ENCODE data around the gene HUWE1. TPM values are rescaled to one million over a fixed set of nuclear protein-coding genes. Genes with fewer than 3 reads are reported as not detected.
"Not testable (repeated sequence)": the region's sequence is repeated elsewhere in the genome, so short reads cannot be mapped to it uniquely, and the experiment has no call there.

HUWE1 gene
- total RNA-seq, 1 donor from 2014 or later, result 108 TPM

GRCh38 chrX:53550756-53551463 lies 135.6 kb downstream of the HUWE1 start:
- peaks cover 55 to 76% (median 75%) of the 10 kb centered on the region in 3 donors for H3K36me3 ChIP-seq (ENCODE audit: control insufficient read depth in 3 of 3, insufficient read depth in 3 of 3, low read length in 3 of 3)
- no peak overlapping the region for H3K4me3 ChIP-seq (ENCODE audit: low read length in 3 of 3)
- peaks cover 0 to 5% (median 0%) of the 10 kb centered on the region in 3 donors for H3K27me3 ChIP-seq (ENCODE audit: control insufficient read depth in 3 of 3, insufficient read depth in 3 of 3, low read length in 3 of 3)
- no peak overlapping the region for H3K27ac ChIP-seq (ENCODE audit: low read depth, low read length)
- H3K9me3 ChIP-seq (ENCODE audit: control insufficient read depth in 3 of 3, low read length in 3 of 3), result no peaks in the 10 kb centered on the region
- no peak overlapping the region for H3K9ac ChIP-seq (ENCODE audit: low read depth in 1 of 3, low read length in 3 of 3)
- H3K4me1 ChIP-seq (ENCODE audit: control insufficient read depth in 3 of 3, insufficient read depth in 3 of 3, low read length in 3 of 3), result no peaks in the 10 kb centered on the region

GRCh38 chrX:53547668-53548067 lies 138.9 kb downstream of the HUWE1 start:
- Histone ChIP-seq H3K4me1 (ENCODE audit: control insufficient read depth in 3 of 3, insufficient read depth in 3 of 3, low read length in 3 of 3) (no peaks in the 10 kb centered on the region), H3K27ac (ENCODE audit: low read depth, low read length) (no peak overlapping the region), H3K9me3 (ENCODE audit: control insufficient read depth in 3 of 3, low read length in 3 of 3) (no peaks in the 10 kb centered on the region), H3K36me3 (ENCODE audit: control insufficient read depth in 3 of 3, insufficient read depth in 3 of 3, low read length in 3 of 3) (peaks cover 70 to 87% (median 85%) of the 10 kb centered on the region in 3 donors), H3K4me3 (ENCODE audit: low read length in 3 of 3) (no peak overlapping the region), H3K9ac (ENCODE audit: low read depth in 1 of 3, low read length in 3 of 3) (no peak overlapping the region), H3K27me3 (ENCODE audit: control insufficient read depth in 3 of 3, insufficient read depth in 3 of 3, low read length in 3 of 3) (peaks cover 0 to 3% (median 0%) of the 10 kb centered on the region in 3 donors)

GRCh38 chrX:53544936-53545335 lies 141.6 kb downstream of the HUWE1 start:
- no peaks in the 10 kb centered on the region for H3K4me1 ChIP-seq (ENCODE audit: control insufficient read depth in 3 of 3, insufficient read depth in 3 of 3, low read length in 3 of 3)
- no peak overlapping the region for H3K27ac ChIP-seq (ENCODE audit: low read depth, low read length)
- H3K9me3 ChIP-seq (ENCODE audit: control insufficient read depth in 3 of 3, low read length in 3 of 3), result no peaks in the 10 kb centered on the region
- H3K9ac ChIP-seq (ENCODE audit: low read depth in 1 of 3, low read length in 3 of 3), result no peak overlapping the region
- H3K4me3 ChIP-seq (ENCODE audit: low read length in 3 of 3), result no peak overlapping the region
- H3K36me3 ChIP-seq (ENCODE audit: control insufficient read depth in 3 of 3, insufficient read depth in 3 of 3, low read length in 3 of 3), result peaks cover 59 to 81% (median 76%) of the 10 kb centered on the region in 3 donors
- H3K27me3 ChIP-seq (ENCODE audit: control insufficient read depth in 3 of 3, insufficient read depth in 3 of 3, low read length in 3 of 3), result no peaks in the 10 kb centered on the region

- H3K27me3 ChIP-seq (ENCODE audit: control insufficient read depth in 3 of 3, insufficient read depth in 3 of 3, low read length in 3 of 3), result no peaks in the 10 kb centered on the region
- peaks cover 66 to 88% (median 73%) of the 10 kb centered on the region in 3 donors for H3K36me3 ChIP-seq (ENCODE audit: control insufficient read depth in 3 of 3, insufficient read depth in 3 of 3, low read length in 3 of 3)
- no peaks in the 10 kb centered on the region for H3K4me1 ChIP-seq (ENCODE audit: control insufficient read depth in 3 of 3, insufficient read depth in 3 of 3, low read length in 3 of 3)
- H3K4me3 ChIP-seq (ENCODE audit: low read length in 3 of 3), result no peak overlapping the region
- no peak overlapping the region for H3K9ac ChIP-seq (ENCODE audit: low read depth in 1 of 3, low read length in 3 of 3)
- H3K27ac ChIP-seq (ENCODE audit: low read depth, low read length), result no peak overlapping the region
- H3K9me3 ChIP-seq (ENCODE audit: control insufficient read depth in 3 of 3, low read length in 3 of 3), result no peaks in the 10 kb centered on the region
Measured at GRCh38 chrX:53538781-53539180, 147.7 kb downstream of the HUWE1 start.

GRCh38 chrX:53531255-53531966 lies 155.1 kb downstream of the HUWE1 start:
- H3K27me3 ChIP-seq (ENCODE audit: control insufficient read depth in 3 of 3, insufficient read depth in 3 of 3, low read length in 3 of 3); H3K9me3 ChIP-seq (ENCODE audit: control insufficient read depth in 3 of 3, low read length in 3 of 3); H3K4me1 ChIP-seq (ENCODE audit: control insufficient read depth in 3 of 3, insufficient read depth in 3 of 3, low read length in 3 of 3); H3K4me3 ChIP-seq (ENCODE audit: low read length in 3 of 3); H3K27ac ChIP-seq (ENCODE audit: low read depth, low read length); H3K9ac ChIP-seq (ENCODE audit: low read depth in 1 of 3, low read length in 3 of 3): not testable (repeated sequence)
- H3K36me3 ChIP-seq (ENCODE audit: control insufficient read depth in 3 of 3, insufficient read depth in 3 of 3, low read length in 3 of 3), result peaks cover 23 to 33% (median 31%) of the 10 kb centered on the region in 3 donors

- no peaks in the 10 kb centered on the region for H3K27me3 ChIP-seq (ENCODE audit: control insufficient read depth in 3 of 3, insufficient read depth in 3 of 3, low read length in 3 of 3)
- no peak overlapping the region for H3K27ac ChIP-seq (ENCODE audit: low read depth, low read length)
- H3K4me1 ChIP-seq (ENCODE audit: control insufficient read depth in 3 of 3, insufficient read depth in 3 of 3, low read length in 3 of 3), result no peaks in the 10 kb centered on the region
- H3K4me3 ChIP-seq (ENCODE audit: low read length in 3 of 3), result no peak overlapping the region
- no peaks in the 10 kb centered on the region for H3K36me3 ChIP-seq (ENCODE audit: control insufficient read depth in 3 of 3, insufficient read depth in 3 of 3, low read length in 3 of 3)
- H3K9ac ChIP-seq (ENCODE audit: low read depth in 1 of 3, low read length in 3 of 3), result no peak overlapping the region
- no peaks in the 10 kb centered on the region for H3K9me3 ChIP-seq (ENCODE audit: control insufficient read depth in 3 of 3, low read length in 3 of 3)
Measured at GRCh38 chrX:53526999-53527398, 159.5 kb downstream of the HUWE1 start.

GRCh38 chrX:53511322-53511721 lies 175.2 kb downstream of the HUWE1 start:
- H3K4me3 ChIP-seq (ENCODE audit: low read length in 3 of 3), result no peak overlapping the region
- H3K27me3 ChIP-seq (ENCODE audit: control insufficient read depth in 3 of 3, insufficient read depth in 3 of 3, low read length in 3 of 3), result no peaks in the 10 kb centered on the region
- no peaks in the 10 kb centered on the region for H3K36me3 ChIP-seq (ENCODE audit: control insufficient read depth in 3 of 3, insufficient read depth in 3 of 3, low read length in 3 of 3)
- no peaks in the 10 kb centered on the region for H3K9me3 ChIP-seq (ENCODE audit: control insufficient read depth in 3 of 3, low read length in 3 of 3)
- no peaks in the 10 kb centered on the region for H3K4me1 ChIP-seq (ENCODE audit: control insufficient read depth in 3 of 3, insufficient read depth in 3 of 3, low read length in 3 of 3)
- H3K27ac ChIP-seq (ENCODE audit: low read depth, low read length), result no peak overlapping the region
- H3K9ac ChIP-seq (ENCODE audit: low read depth in 1 of 3, low read length in 3 of 3), result no peak overlapping the region

GRCh38 chrX:53504035-53504434 lies 182.5 kb downstream of the HUWE1 start:
- not testable (repeated sequence) for H3K36me3 ChIP-seq (ENCODE audit: control insufficient read depth in 3 of 3, insufficient read depth in 3 of 3, low read length in 3 of 3); H3K27me3 ChIP-seq (ENCODE audit: control insufficient read depth in 3 of 3, insufficient read depth in 3 of 3, low read length in 3 of 3); H3K9me3 ChIP-seq (ENCODE audit: control insufficient read depth in 3 of 3, low read length in 3 of 3); H3K27ac ChIP-seq (ENCODE audit: low read depth, low read length); H3K4me3 ChIP-seq (ENCODE audit: low read length in 3 of 3); H3K9ac ChIP-seq (ENCODE audit: low read depth in 1 of 3, low read length in 3 of 3); H3K4me1 ChIP-seq (ENCODE audit: control insufficient read depth in 3 of 3, insufficient read depth in 3 of 3, low read length in 3 of 3)

- no peak overlapping the region for H3K9ac ChIP-seq (ENCODE audit: low read depth in 1 of 3, low read length in 3 of 3)
- H3K27ac ChIP-seq (ENCODE audit: low read depth, low read length), result no peak overlapping the region
Measured at GRCh38 chrX:53494436-53494835, 192.1 kb downstream of the HUWE1 start.

GRCh38 chrX:53486285-53486684 lies 200.2 kb downstream of the HUWE1 start:
- no peaks in the 10 kb centered on the region for H3K9me3 ChIP-seq (ENCODE audit: control insufficient read depth in 3 of 3, low read length in 3 of 3)
- H3K9ac ChIP-seq (ENCODE audit: low read depth in 1 of 3, low read length in 3 of 3), result no peak overlapping the region
- H3K27ac ChIP-seq (ENCODE audit: low read depth, low read length), result no peak overlapping the region
- H3K4me3 ChIP-seq (ENCODE audit: low read length in 3 of 3), result no peak overlapping the region
- no peaks in the 10 kb centered on the region for H3K36me3 ChIP-seq (ENCODE audit: control insufficient read depth in 3 of 3, insufficient read depth in 3 of 3, low read length in 3 of 3)
- peaks cover 0 to 2% (median 0%) of the 10 kb centered on the region in 3 donors for H3K4me1 ChIP-seq (ENCODE audit: control insufficient read depth in 3 of 3, insufficient read depth in 3 of 3, low read length in 3 of 3)
- H3K27me3 ChIP-seq (ENCODE audit: control insufficient read depth in 3 of 3, insufficient read depth in 3 of 3, low read length in 3 of 3), result peaks cover 0 to 2% (median 0%) of the 10 kb centered on the region in 3 donors

More at GRCh38 chrX:53494436-53494835, 192.1 kb downstream of the HUWE1 start:
- Histone ChIP-seq H3K4me3 (ENCODE audit: low read length in 3 of 3) (no peak overlapping the region), H3K4me1 (ENCODE audit: control insufficient read depth in 3 of 3, insufficient read depth in 3 of 3, low read length in 3 of 3) (no peaks in the 10 kb centered on the region), H3K9me3 (ENCODE audit: control insufficient read depth in 3 of 3, low read length in 3 of 3) (no peaks in the 10 kb centered on the region), H3K27me3 (ENCODE audit: control insufficient read depth in 3 of 3, insufficient read depth in 3 of 3, low read length in 3 of 3) (peaks cover 0 to 4% (median 0%) of the 10 kb centered on the region in 3 donors), H3K36me3 (ENCODE audit: control insufficient read depth in 3 of 3, insufficient read depth in 3 of 3, low read length in 3 of 3) (no peaks in the 10 kb centered on the region)

Data from skeletal muscle tissue (tissue), 4 donors.